Measurements from ENCODE around the gene POLD3. TPM values are rescaled to one million over a fixed set of nuclear protein-coding genes. Genes with fewer than 3 reads are reported as not detected.

Gene POLD3
- 9.4 and 10.9 TPM in 2 replicates for total RNA-seq (2012; rRNA removed)

GRCh38 chr11:74592441-74593362 lies at the start of gene POLD3:
Gene POLD3 (plus strand): TSS chr11:74592582. CDS start chr11:74592659, 77 bp downstream.
- peaks cover 6% of the 10 kb centered on the region for H3K4me1 ChIP-seq (ENCODE audit: control insufficient read depth, insufficient read depth, low read length)
- no peaks in the 10 kb centered on the region for H3K9me3 ChIP-seq (replicated peaks; ENCODE audit: low read length)
- peaks cover 5% of the 10 kb centered on the region for H3K36me3 ChIP-seq (ENCODE audit: insufficient read depth, low read length)
- H3K27me3 ChIP-seq (ENCODE audit: control insufficient read depth, insufficient read depth, low read length), result peaks cover under 1% of the 10 kb centered on the region
- H3K4me3 ChIP-seq (ENCODE audit: low read length), result peak within 1 kb of the TSS; percentile 93
- H3K4me2 ChIP-seq (ENCODE audit: low read length), result peak within 1 kb of the TSS; percentile 95
- H3K9ac ChIP-seq (ENCODE audit: low read depth, low read length), result peak within 1 kb of the TSS; percentile 94

GRCh38 chr11:74543991-74544390 lies 48.4 kb upstream of the POLD3 start:
- H3K27me3 ChIP-seq (ENCODE audit: control insufficient read depth, insufficient read depth, low read length), result peaks cover 23% of the 10 kb centered on the region
- no peak overlapping the region for H3K9ac ChIP-seq (ENCODE audit: low read depth, low read length)
- H3K36me3 ChIP-seq (ENCODE audit: insufficient read depth, low read length), result no peaks in the 10 kb centered on the region
- no peaks in the 10 kb centered on the region for H3K9me3 ChIP-seq (replicated peaks; ENCODE audit: low read length)
- H3K4me3 ChIP-seq (ENCODE audit: low read length), result no peak overlapping the region
- H3K4me2 ChIP-seq (ENCODE audit: low read length), result no peak overlapping the region
- H3K4me1 ChIP-seq (ENCODE audit: control insufficient read depth, insufficient read depth, low read length), result no peaks in the 10 kb centered on the region

- no peak overlapping the region for H3K4me3 ChIP-seq (ENCODE audit: low read length)
- peaks cover 39% of the 10 kb centered on the region for H3K27me3 ChIP-seq (ENCODE audit: control insufficient read depth, insufficient read depth, low read length)
- no peak overlapping the region for H3K9ac ChIP-seq (ENCODE audit: low read depth, low read length)
- no peaks in the 10 kb centered on the region for H3K9me3 ChIP-seq (replicated peaks; ENCODE audit: low read length)
- no peaks in the 10 kb centered on the region for H3K4me1 ChIP-seq (ENCODE audit: control insufficient read depth, insufficient read depth, low read length)
- H3K36me3 ChIP-seq (ENCODE audit: insufficient read depth, low read length), result no peaks in the 10 kb centered on the region
- H3K4me2 ChIP-seq (ENCODE audit: low read length), result no peak overlapping the region
These were observed 45.6 kb upstream of the POLD3 start for GRCh38 chr11:74546752-74547151.

- H3K36me3 ChIP-seq (ENCODE audit: insufficient read depth, low read length), result no peaks in the 10 kb centered on the region
- H3K4me2 ChIP-seq (ENCODE audit: low read length), result no peak overlapping the region
- H3K4me3 ChIP-seq (ENCODE audit: low read length), result no peak overlapping the region
- peaks cover 55% of the 10 kb centered on the region for H3K27me3 ChIP-seq (ENCODE audit: control insufficient read depth, insufficient read depth, low read length)
- no peaks in the 10 kb centered on the region for H3K9me3 ChIP-seq (replicated peaks; ENCODE audit: low read length)
- H3K9ac ChIP-seq (ENCODE audit: low read depth, low read length), result no peak overlapping the region
- H3K4me1 ChIP-seq (ENCODE audit: control insufficient read depth, insufficient read depth, low read length), result no peaks in the 10 kb centered on the region
These were observed 41.2 kb upstream of the POLD3 start for GRCh38 chr11:74550991-74551753.

GRCh38 chr11:74551754-74552145 lies 40.6 kb upstream of the POLD3 start:
- H3K4me1 ChIP-seq (ENCODE audit: control insufficient read depth, insufficient read depth, low read length), result no peaks in the 10 kb centered on the region
- H3K4me3 ChIP-seq (ENCODE audit: low read length), result no peak overlapping the region
- H3K9ac ChIP-seq (ENCODE audit: low read depth, low read length), result no peak overlapping the region
- H3K9me3 ChIP-seq (replicated peaks; ENCODE audit: low read length), result no peaks in the 10 kb centered on the region
- no peaks in the 10 kb centered on the region for H3K36me3 ChIP-seq (ENCODE audit: insufficient read depth, low read length)
- peaks cover 55% of the 10 kb centered on the region for H3K27me3 ChIP-seq (ENCODE audit: control insufficient read depth, insufficient read depth, low read length)
- no peak overlapping the region for H3K4me2 ChIP-seq (ENCODE audit: low read length)

- H3K27me3 ChIP-seq (ENCODE audit: control insufficient read depth, insufficient read depth, low read length), result peaks cover 31% of the 10 kb centered on the region
- H3K4me2 ChIP-seq (ENCODE audit: low read length), result no peak overlapping the region
- no peaks in the 10 kb centered on the region for H3K36me3 ChIP-seq (ENCODE audit: insufficient read depth, low read length)
- H3K9me3 ChIP-seq (replicated peaks; ENCODE audit: low read length), result no peaks in the 10 kb centered on the region
- no peak overlapping the region for H3K4me3 ChIP-seq (ENCODE audit: low read length)
- no peaks in the 10 kb centered on the region for H3K4me1 ChIP-seq (ENCODE audit: control insufficient read depth, insufficient read depth, low read length)
- no peak overlapping the region for H3K9ac ChIP-seq (ENCODE audit: low read depth, low read length)
These were observed 34.9 kb upstream of the POLD3 start for GRCh38 chr11:74557526-74557925.

- H3K4me1 ChIP-seq (ENCODE audit: control insufficient read depth, insufficient read depth, low read length), result no peaks in the 10 kb centered on the region
- no peaks in the 10 kb centered on the region for H3K9me3 ChIP-seq (replicated peaks; ENCODE audit: low read length)
- no peak overlapping the region for H3K4me2 ChIP-seq (ENCODE audit: low read length)
- no peak overlapping the region for H3K4me3 ChIP-seq (ENCODE audit: low read length)
- H3K9ac ChIP-seq (ENCODE audit: low read depth, low read length), result no peak overlapping the region
- H3K27me3 ChIP-seq (ENCODE audit: control insufficient read depth, insufficient read depth, low read length), result peaks cover 30% of the 10 kb centered on the region
- no peaks in the 10 kb centered on the region for H3K36me3 ChIP-seq (ENCODE audit: insufficient read depth, low read length)
These were observed 33.1 kb upstream of the POLD3 start for GRCh38 chr11:74559110-74559933.

GRCh38 chr11:74559934-74560309 lies 32.5 kb upstream of the POLD3 start:
- Histone ChIP-seq H3K4me2 (ENCODE audit: low read length) (no peak overlapping the region), H3K9me3 (replicated peaks; ENCODE audit: low read length) (no peaks in the 10 kb centered on the region), H3K9ac (ENCODE audit: low read depth, low read length) (no peak overlapping the region)

GRCh38 chr11:74566146-74566960 lies 26.0 kb upstream of the POLD3 start:
- H3K27me3 ChIP-seq (ENCODE audit: control insufficient read depth, insufficient read depth, low read length), result peaks cover 30% of the 10 kb centered on the region
- no peak overlapping the region for H3K4me2 ChIP-seq (ENCODE audit: low read length)
- no peaks in the 10 kb centered on the region for H3K4me1 ChIP-seq (ENCODE audit: control insufficient read depth, insufficient read depth, low read length)
- H3K36me3 ChIP-seq (ENCODE audit: insufficient read depth, low read length), result no peaks in the 10 kb centered on the region
- no peaks in the 10 kb centered on the region for H3K9me3 ChIP-seq (replicated peaks; ENCODE audit: low read length)
- no peak overlapping the region for H3K9ac ChIP-seq (ENCODE audit: low read depth, low read length)
- no peak overlapping the region for H3K4me3 ChIP-seq (ENCODE audit: low read length)

More at GRCh38 chr11:74559934-74560309, 32.5 kb upstream of the POLD3 start:
- peaks cover 28% of the 10 kb centered on the region for H3K27me3 ChIP-seq (ENCODE audit: control insufficient read depth, insufficient read depth, low read length)
- H3K4me3 ChIP-seq (ENCODE audit: low read length), result no peak overlapping the region
- no peaks in the 10 kb centered on the region for H3K36me3 ChIP-seq (ENCODE audit: insufficient read depth, low read length)
- no peaks in the 10 kb centered on the region for H3K4me1 ChIP-seq (ENCODE audit: control insufficient read depth, insufficient read depth, low read length)

- H3K27me3 ChIP-seq (ENCODE audit: control insufficient read depth, insufficient read depth, low read length), result peaks cover 24% of the 10 kb centered on the region
- H3K4me2 ChIP-seq (ENCODE audit: low read length), result no peak overlapping the region
These were observed 24.4 kb upstream of the POLD3 start for GRCh38 chr11:74568028-74568427.

More at GRCh38 chr11:74568028-74568427, 24.4 kb upstream of the POLD3 start:
- Histone ChIP-seq H3K36me3 (ENCODE audit: insufficient read depth, low read length) (no peaks in the 10 kb centered on the region), H3K9me3 (replicated peaks; ENCODE audit: low read length) (no peaks in the 10 kb centered on the region), H3K4me3 (ENCODE audit: low read length) (no peak overlapping the region), H3K9ac (ENCODE audit: low read depth, low read length) (no peak overlapping the region), H3K4me1 (ENCODE audit: control insufficient read depth, insufficient read depth, low read length) (no peaks in the 10 kb centered on the region)

Data from skeletal muscle satellite cell (primary cell).